Measurements from ENCODE around the gene IL1RAPL2. TPM values are rescaled to one million over a fixed set of nuclear protein-coding genes. Genes with fewer than 3 reads are reported as not detected.

The IL1RAPL2 gene
- total and polyA plus RNA-seq, 2 donors (not counting 1 experiment from before 2014, with no cell fraction given) = not detected

- no peak overlapping the region for H3K4me3 Mint-ChIP-seq
- H3K4me1 Mint-ChIP-seq = no peaks in the 10 kb centered on the region
- no peaks in the 10 kb centered on the region for H3K9me3 ChIP-seq (ENCODE audit: control extremely low read depth in 1 of 3, control insufficient read depth in 2 of 3, insufficient read depth in 1 of 3, low read length in 2 of 3)
- H3K27ac ChIP-seq (ENCODE audit: low read length in 2 of 2) = no peak overlapping the region
- DNase-seq (no peak), ATAC-seq (ENCODE audit: low read depth) (no peak)
- ChIA-PET POLR2A (no interaction called here), CTCF (no interaction called here)
- no peaks in the 10 kb centered on the region for H3K4me1 ChIP-seq (ENCODE audit: control insufficient read depth in 2 of 2, insufficient read depth in 2 of 2, low read length in 2 of 2)
- H3K4me2 ChIP-seq (replicated peaks; ENCODE audit: low read depth, low read length, poor library complexity, severe bottlenecking) = no peak overlapping the region
- TF ChIP-seq EZH2 (IDR thresholded peaks at IDR 0.05; ENCODE audit: borderline replicate concordance, insufficient read depth, low read depth, low read length, poor library complexity, severe bottlenecking) = no peak
- TF ChIP-seq CTCF (IDR thresholded peaks at IDR 0.05) = no peak
- no peak overlapping the region for H3K9ac ChIP-seq (ENCODE audit: low read length)
- no peaks in the 10 kb centered on the region for H3K27me3 ChIP-seq (replicated peaks in 1 of 4; ENCODE audit: control extremely low read depth in 1 of 4, control insufficient read depth in 3 of 4, insufficient read depth in 4 of 4, low read length in 3 of 4)
- intact Hi-C loops (cut with micrococcal nuclease) = no loop called here
- H3K36me3 ChIP-seq (replicated peaks in 1 of 2; ENCODE audit: control extremely low read depth in 1 of 2, control insufficient read depth in 1 of 2, extremely low read depth in 1 of 2, insufficient read depth in 2 of 2, low read length in 1 of 2) = no peaks in the 10 kb centered on the region
- H3K9me3 Mint-ChIP-seq (ENCODE audit: insufficient read depth) = no peaks in the 10 kb centered on the region
- H2AFZ ChIP-seq (ENCODE audit: insufficient read depth, low read depth, low read length, poor library complexity, severe bottlenecking) = no peak overlapping the region
- H3K27ac Mint-ChIP-seq = no peak overlapping the region
- H3K4me3 ChIP-seq (ENCODE audit: control extremely low read depth in 1 of 5, extremely low read depth in 1 of 5, insufficient read depth in 1 of 5, low read depth in 2 of 5, low read length in 4 of 5) = no peak overlapping the region
- no peaks in the 10 kb centered on the region for H3K79me2 ChIP-seq (ENCODE audit: control insufficient read depth, insufficient read depth, low read length)
- H3K27me3 Mint-ChIP-seq = no peaks in the 10 kb centered on the region
- 20% methylated on average over 1 of the region's 3 CpGs for WGBS (ENCODE audit: insufficient coverage)
- no peaks in the 10 kb centered on the region for H4K20me1 ChIP-seq (ENCODE audit: control insufficient read depth, insufficient read depth, low read length, poor library complexity, severe bottlenecking)
Observed at GRCh38 chrX:105550043-105550663, 984.2 kb downstream of the IL1RAPL2 start.

- H3K4me1 ChIP-seq (ENCODE audit: control insufficient read depth in 2 of 2, insufficient read depth in 2 of 2, low read length in 2 of 2) = no peaks in the 10 kb centered on the region
- no peak overlapping the region for H3K27ac ChIP-seq (ENCODE audit: low read length in 2 of 2)
- no peaks in the 10 kb centered on the region for H3K79me2 ChIP-seq (ENCODE audit: control insufficient read depth, insufficient read depth, low read length)
- CTCF ChIA-PET = no interaction called here
- no peak overlapping the region for H3K9ac ChIP-seq (ENCODE audit: low read length)
- H3K9me3 ChIP-seq (ENCODE audit: control extremely low read depth in 1 of 3, control insufficient read depth in 2 of 3, insufficient read depth in 1 of 3, low read length in 2 of 3) = no peaks in the 10 kb centered on the region
- TF ChIP-seq EZH2 (IDR thresholded peaks at IDR 0.05; ENCODE audit: borderline replicate concordance, insufficient read depth, low read depth, low read length, poor library complexity, severe bottlenecking) (no peak), CTCF (IDR thresholded peaks at IDR 0.05) (no peak)
- no peak overlapping the region for H2AFZ ChIP-seq (ENCODE audit: insufficient read depth, low read depth, low read length, poor library complexity, severe bottlenecking)
- intact Hi-C loops (cut with micrococcal nuclease) = no loop called here
- DNase-seq = no peak
- H3K27ac Mint-ChIP-seq = no peak overlapping the region
- H3K4me1 Mint-ChIP-seq = no peaks in the 10 kb centered on the region
- no CpG with 5 or more reads among the region's 5 CpGs for WGBS (ENCODE audit: insufficient coverage)
- no peaks in the 10 kb centered on the region for H3K27me3 ChIP-seq (replicated peaks in 1 of 4; ENCODE audit: control extremely low read depth in 1 of 4, control insufficient read depth in 3 of 4, insufficient read depth in 4 of 4, low read length in 3 of 4)
- no peaks in the 10 kb centered on the region for H3K27me3 Mint-ChIP-seq
- H3K9me3 Mint-ChIP-seq (ENCODE audit: insufficient read depth) = no peaks in the 10 kb centered on the region
- H3K4me3 Mint-ChIP-seq = no peak overlapping the region
- no peaks in the 10 kb centered on the region for H3K36me3 ChIP-seq (replicated peaks in 1 of 2; ENCODE audit: control extremely low read depth in 1 of 2, control insufficient read depth in 1 of 2, extremely low read depth in 1 of 2, insufficient read depth in 2 of 2, low read length in 1 of 2)
- POLR2A ChIA-PET = no interaction called here
- H3K4me2 ChIP-seq (replicated peaks; ENCODE audit: low read depth, low read length, poor library complexity, severe bottlenecking) = no peak overlapping the region
- H3K4me3 ChIP-seq (ENCODE audit: control extremely low read depth in 1 of 5, extremely low read depth in 1 of 5, insufficient read depth in 1 of 5, low read depth in 2 of 5, low read length in 4 of 5) = no peak overlapping the region
- no peak for ATAC-seq (ENCODE audit: low read depth)
- no peaks in the 10 kb centered on the region for H4K20me1 ChIP-seq (ENCODE audit: control insufficient read depth, insufficient read depth, low read length, poor library complexity, severe bottlenecking)
Observed at GRCh38 chrX:105552395-105552794, 986.4 kb downstream of the IL1RAPL2 start.

Data from B cell (primary cell).